ENCODE measurements around the gene TM6SF1.
"Not testable (repeated sequence)": the region's sequence is repeated elsewhere in the genome, so short reads cannot be mapped to it uniquely, and the experiment has no call there.

The TM6SF1 gene

GRCh38 chr15:83118968-83119367 is 11.5 kb downstream of the TM6SF1 start:
- DNase-seq = no peak

- DNase-seq = no peak
These were observed 12.6 kb downstream of the TM6SF1 start for GRCh38 chr15:83119968-83120581.

- DNase-seq = no peak
These were observed 16.1 kb downstream of the TM6SF1 start for GRCh38 chr15:83123529-83123928.

- no peak for DNase-seq
These were observed 20.2 kb downstream of the TM6SF1 start for GRCh38 chr15:83127547-83128150.

- no peak for DNase-seq
These were observed 22.3 kb downstream of the TM6SF1 start for GRCh38 chr15:83129791-83130190.

GRCh38 chr15:83132861-83133523 is 25.5 kb downstream of the TM6SF1 start:
- DNase-seq = no peak

GRCh38 chr15:83142151-83142550 is 34.7 kb downstream of the TM6SF1 start:
- not testable (repeated sequence) for DNase-seq

- DNase-seq = no peak
These were observed 37.3 kb downstream of the TM6SF1 start for GRCh38 chr15:83144771-83145170.

- no peak for DNase-seq
These were observed 45.8 kb downstream of the TM6SF1 start for GRCh38 chr15:83153288-83153687.

- no peak for DNase-seq
These were observed 48.5 kb downstream of the TM6SF1 start for GRCh38 chr15:83155942-83156341.

- no peak for DNase-seq
These were observed 50.9 kb downstream of the TM6SF1 start for GRCh38 chr15:83158393-83158792.

- DNase-seq = no peak
These were observed 53.3 kb downstream of the TM6SF1 start for GRCh38 chr15:83160741-83161140.

GRCh38 chr15:83163032-83163431 is 55.6 kb downstream of the TM6SF1 start:
- DNase-seq = no peak

GRCh38 chr15:83164111-83164770 is 56.8 kb downstream of the TM6SF1 start:
- DNase-seq = no peak

- DNase-seq = no peak
These were observed 57.4 kb downstream of the TM6SF1 start for GRCh38 chr15:83164771-83165404.

GRCh38 chr15:83166218-83166617 is 58.8 kb downstream of the TM6SF1 start:
- no peak for DNase-seq

GRCh38 chr15:83166830-83167229 is 59.4 kb downstream of the TM6SF1 start:
- no peak for DNase-seq

- DNase-seq = not testable (repeated sequence)
These were observed 62.1 kb downstream of the TM6SF1 start for GRCh38 chr15:83169576-83169975.

- no peak for DNase-seq
These were observed 63.2 kb downstream of the TM6SF1 start for GRCh38 chr15:83170474-83171165.

- no peak for DNase-seq
These were observed 67.4 kb downstream of the TM6SF1 start for GRCh38 chr15:83174891-83175290.

GRCh38 chr15:83178390-83178789 is 70.9 kb downstream of the TM6SF1 start:
- DNase-seq = no peak

GRCh38 chr15:83178869-83179325 is 71.5 kb downstream of the TM6SF1 start:
- DNase-seq = no peak

GRCh38 chr15:83185561-83185960 is 78.1 kb downstream of the TM6SF1 start:
- DNase-seq = no peak
